HepG2 (cell line): ENCODE data around the gene MRPL18. TPM values are rescaled to one million over a fixed set of nuclear protein-coding genes. Genes with fewer than 3 reads are reported as not detected.

Experiments used
- ATAC-seq: fragments of 200-7000 bp; cut with Tn5 transposase; 3 replicates; pipeline ENCODE4 v1.9.1; 2020; ENCODE audit warnings: mild to moderate bottlenecking, moderate library complexity
- BruUV-seq: library from RNA; stranded (reverse); fragments of 400-500 nt; replicated peaks from 2 replicates; lab custom pipeline; 2021; lab: Mats Ljungman, UMichigan
- CTCF ChIA-PET: fragments of 300-600 bp; formaldehyde crosslinking; extraction: SDS; loops from one replicate; lab custom pipeline; 2021; ENCODE audit warnings: low total read pairs, inconsistent platforms, low intra/inter-chr PET ratio; lab: Yijun Ruan, JAX
- POLR2A ChIA-PET: fragments of 350-600 bp; sonication (Branson Sonifier 250); formaldehyde crosslinking; loops from one replicate; lab custom pipeline; 2020; ENCODE audit warnings: antibody characterized with exemption, inconsistent platforms; lab: Yijun Ruan, JAX
- DNase-seq: peaks from one replicate; pipeline ENCODE4 v3.0.0-alpha.2; 2015; ENCODE audit warnings: low spot score
- FAIRE-seq: peaks from 3 replicates; lab custom pipeline; 2011; peaks lifted over from hg19 to GRCh38; lab: Jason Lieb, UNC
- H2AFZ ChIP-seq: one replicate; pipeline ENCODE4 v1.6.1; 2011; ENCODE audit warnings: low read length, inconsistent platforms
- H3K27ac ChIP-seq: fragments of 300-600 bp; 3 replicates; pipeline ENCODE4 v1.8.0; 2011; ENCODE audit warnings: mixed run types, mild to moderate bottlenecking, mixed read lengths, low read length, inconsistent platforms; ENCODE audit not compliant: insufficient read depth; ENCODE audit errors: extremely low read length
- H3K27me3 ChIP-seq, 2 experiments: fragments of 200-600 bp in 1 of 2; 2 replicates in 1 of 2; 3 replicates in 1 of 2; pipeline versions ENCODE4 v1.6.0 to v1.8.0; 2011; ENCODE audit warnings: low read length in 2 of 2, mild to moderate bottlenecking in 2 of 2, moderate library complexity in 2 of 2, inconsistent platforms in 1 of 2; ENCODE audit not compliant: insufficient read depth in 2 of 2, control insufficient read depth in 1 of 2
- H3K36me3 ChIP-seq, 2 experiments: fragments of 200-600 bp in 1 of 2; replicated peaks in 1 of 2; 2 replicates in 1 of 2; 3 replicates in 1 of 2; pipeline versions ENCODE4 v1.5.1 to v1.8.0; 2011; ENCODE audit warnings: low read length in 2 of 2, inconsistent platforms in 1 of 2; ENCODE audit not compliant: insufficient read depth in 2 of 2, control insufficient read depth in 1 of 2
- H3K4me1 ChIP-seq: 2 replicates; pipeline ENCODE4 v1.5.1; 2012; ENCODE audit warnings: low read length, inconsistent platforms; ENCODE audit not compliant: insufficient read depth
- H3K4me2 ChIP-seq: 2 replicates; pipeline ENCODE4 v1.6.0; 2011; ENCODE audit warnings: low read depth, low read length, inconsistent platforms
- H3K4me3 ChIP-seq, 3 experiments: fragments of 200-600 bp in 1 of 3; sonication (generic), shearing (Covaris generic) in 1 of 3; replicated peaks in 1 of 3; 2 replicates each; pipeline ENCODE4 v1.5.1; 2011 to 2016; ENCODE audit warnings: low read length in 3 of 3, inconsistent platforms in 2 of 3, low read depth in 2 of 3, mild to moderate bottlenecking in 2 of 3, control low read depth in 1 of 3, mixed read lengths in 1 of 3; ENCODE audit not compliant: insufficient read depth in 1 of 3
- H3K79me2 ChIP-seq: one replicate; pipeline ENCODE4 v1.6.1; 2011; ENCODE audit warnings: low read length, inconsistent platforms; ENCODE audit not compliant: insufficient read depth
- H3K9ac ChIP-seq: 2 replicates; pipeline ENCODE4 v1.6.0; 2011; ENCODE audit warnings: mild to moderate bottlenecking, low read depth, low read length, inconsistent platforms; ENCODE audit not compliant: insufficient read depth
- H3K9me3 ChIP-seq: 2 replicates; pipeline ENCODE4 v1.5.1; 2012; ENCODE audit warnings: mild to moderate bottlenecking, low read length
- H4K20me1 ChIP-seq: 2 replicates; pipeline ENCODE4 v1.6.0; 2011; ENCODE audit warnings: inconsistent platforms, mild to moderate bottlenecking, low read length, moderate library complexity; ENCODE audit not compliant: insufficient read depth
- ARID4A ChIP-seq: sonication (generic); formaldehyde crosslinking; IDR thresholded peaks from 2 replicates; pipeline ENCODE4 v1.5.0; 2020; ENCODE audit warnings: mild to moderate bottlenecking, missing genetic modification reagents, borderline replicate concordance
- MAFK ChIP-seq, 2 experiments: IDR thresholded peaks in 1 of 2; conservative IDR thresholded peaks in 1 of 2; 2 replicates each; pipeline ENCODE4 v1.6.1; 2011; ENCODE audit warnings: improper control_type of control experiment in 2 of 2, low read length in 2 of 2
- MYC ChIP-seq: sonication (generic); formaldehyde crosslinking; IDR thresholded peaks from 2 replicates; pipeline ENCODE4 v1.9.0; 2021; ENCODE audit warnings: missing genetic modification reagents, borderline replicate concordance
- ZNF253 ChIP-seq: sonication (generic); formaldehyde crosslinking; IDR thresholded peaks from 2 replicates; pipeline ENCODE4 v1.8.0; 2022; ENCODE audit warnings: mild to moderate bottlenecking, missing genetic modification reagents, borderline replicate concordance
- ZNF703 ChIP-seq: sonication (generic); formaldehyde crosslinking; IDR thresholded peaks from 2 replicates; pipeline ENCODE4 v1.5.1; 2020; ENCODE audit warnings: missing genetic modification reagents, mild to moderate bottlenecking, moderate library complexity, borderline replicate concordance
- WGBS: methylation state at CpG from one replicate; pipeline ENCODE4 v1.1.6; 2017; ENCODE audit warnings: low lambda C conversion rate; 5-methylcytosine and 5-hydroxymethylcytosine counted together
- in situ Hi-C: cut with HindIII; loops from 2 replicates; pipeline ENCODE4 v1.10.0; 2017; ENCODE audit warnings: low pct_unique_long_range_greater_than_20kb; ENCODE audit not compliant: extremely low pct_ligation_motif_present
- intact Hi-C: fragments of 100-400 bp; cut with micrococcal nuclease; formaldehyde crosslinking; loops from one replicate; pipeline ENCODE4 v1.10.0; 2022; ENCODE audit not compliant: unreplicated experiment
- polyA plus RNA-seq, 8 experiments: library from polyadenylated mRNA; depleted of rRNA in 3 of 8; stranded (reverse) in 7 of 8; unstranded in 1 of 8; fragments of >200 nt; fragmentation: Illumina TruSeq in 4 of 8; extraction: Trizol in 4 of 8; gene quantifications; 2 replicates each; pipeline versions ENCODE4 v1.2.1 to v1.2.3, GENCODE V29; 2011 to 2016; ENCODE audit warnings: low read depth in 4 of 8, missing spikeins in 1 of 8, mixed read lengths in 1 of 8; ENCODE audit not compliant: insufficient read depth in 1 of 8
- total RNA-seq, 5 experiments: library from RNA; depleted of rRNA; stranded (reverse); fragments of >200 nt; fragmentation: Illumina TruSeq; extraction: Trizol; gene quantifications; 2 replicates each; pipeline ENCODE4 v1.2.3, GENCODE V29; 2016; ENCODE audit warnings: low read depth in 1 of 5

Gene MRPL18
- total and polyA plus RNA-seq, 2 of the 13 experiments (the other 11 are each of a cell fraction or from before 2014, with no cell fraction given): 85.6 to 176 TPM

GRCh38 chr6:159817951-159818739, 27.9 kb downstream of the MRPL18 start:
- no peaks in the 10 kb centered on the region for H3K36me3 ChIP-seq
- H3K27ac ChIP-seq: no peak overlapping the region
- no peaks in the 10 kb centered on the region for H4K20me1 ChIP-seq
- in situ Hi-C loops (no loop called here), intact Hi-C loops (no loop called here)
- H3K4me1 ChIP-seq: peaks cover 25% of the 10 kb centered on the region
- ChIA-PET CTCF (no interaction called here), POLR2A (interaction anchor here (1.2 kb wide), 1 partner anchor 28 kb away, joined by 3 read pairs; the partner anchor contains the start of genes MRPL18 and TCP1)
- DNase-seq (no peak), FAIRE-seq (no peak), ATAC-seq (no peak)
- no peak overlapping the region for H3K4me2 ChIP-seq
- WGBS: 46% methylated on average over 23 of the region's 23 CpGs
- TF ChIP-seq MAFK (conservative IDR thresholded peaks at IDR 0.05 in 1 of 2, IDR thresholded peaks at IDR 0.05 in 1 of 2; ENCODE audit: low read length in 2 of 2) (no peak), ZNF253 (CRISPR knock-in tag) (no peak)
- H3K9me3 ChIP-seq: no peaks in the 10 kb centered on the region
- H2AFZ ChIP-seq: no peak overlapping the region
- peaks cover 16 to 80% of the 10 kb centered on the region in 2 experiments for H3K27me3 ChIP-seq
- no TSS peak for BruUV-seq
- H3K4me3 ChIP-seq: no peak overlapping the region
- H3K9ac ChIP-seq: no peak overlapping the region
- H3K79me2 ChIP-seq: no peaks in the 10 kb centered on the region

GRCh38 chr6:159819098-159819497, 28.8 kb downstream of the MRPL18 start:
- no peak for DNase-seq
- H3K27ac ChIP-seq: no peak overlapping the region
- ChIA-PET CTCF (no interaction called here), POLR2A (interaction anchor here (1.3 kb wide), 1 partner anchor 29 kb away, joined by 5 read pairs; the partner anchor contains the start of gene MRPL18)
- in situ Hi-C loops (no loop called here), intact Hi-C loops (no loop called here)
- FAIRE-seq: no peak
- WGBS: 63% methylated on average over 16 of the region's 16 CpGs
- H3K9ac ChIP-seq: no peak overlapping the region
- H3K9me3 ChIP-seq: no peaks in the 10 kb centered on the region
- H3K4me1 ChIP-seq: peaks cover 26% of the 10 kb centered on the region
- no peak overlapping the region for H3K4me3 ChIP-seq
- H2AFZ ChIP-seq: no peak overlapping the region
- TF ChIP-seq ZNF703 (CRISPR knock-in tag): no peak
- 0 out of 2 replicates have a peak, but pooled peaks have one; percentile 2 for TF ChIP-seq ARID4A (CRISPR knock-in tag)
- TF ChIP-seq MYC: 0 out of 2 replicates have a peak, but pooled peaks have one; percentile 14
- no peaks in the 10 kb centered on the region for H3K79me2 ChIP-seq
- BruUV-seq: no TSS peak
- H3K27me3 ChIP-seq: peaks cover 16 to 83% of the 10 kb centered on the region in 2 experiments
- H4K20me1 ChIP-seq: no peaks in the 10 kb centered on the region
- no peak overlapping the region for H3K4me2 ChIP-seq
- ATAC-seq: no peak
- H3K36me3 ChIP-seq: no peaks in the 10 kb centered on the region
